ENCODE data around the gene CTIF. TPM values are rescaled to one million over a fixed set of nuclear protein-coding genes. Genes with fewer than 3 reads are reported as not detected.

CTIF gene
- total RNA-seq, 2 experiments from 2014 or later = 3.6 to 4.1 TPM

- H3K4me3 Mint-ChIP-seq = no peak overlapping the region
- H3K4me1 Mint-ChIP-seq (ENCODE audit: low read depth) = no peaks in the 10 kb centered on the region
- no peak for DNase-seq
- H3K9me3 Mint-ChIP-seq = peaks cover 9% of the 10 kb centered on the region
- CTCF ChIA-PET = interaction anchor here (0.7 kb wide), 1 partner anchor 16 kb away, joined by 4 read pairs; no protein-coding TSS in a partner anchor
- no peaks in the 10 kb centered on the region for H3K36me3 Mint-ChIP-seq (ENCODE audit: low read depth)
- intact Hi-C loops (cut with micrococcal nuclease) = no loop called here
- H3K27me3 Mint-ChIP-seq (ENCODE audit: low read depth) = no peaks in the 10 kb centered on the region
- no peak overlapping the region for H3K27ac Mint-ChIP-seq
Measured at GRCh38 chr18:48574667-48575300, 36.0 kb downstream of the CTIF start.

DNA sequence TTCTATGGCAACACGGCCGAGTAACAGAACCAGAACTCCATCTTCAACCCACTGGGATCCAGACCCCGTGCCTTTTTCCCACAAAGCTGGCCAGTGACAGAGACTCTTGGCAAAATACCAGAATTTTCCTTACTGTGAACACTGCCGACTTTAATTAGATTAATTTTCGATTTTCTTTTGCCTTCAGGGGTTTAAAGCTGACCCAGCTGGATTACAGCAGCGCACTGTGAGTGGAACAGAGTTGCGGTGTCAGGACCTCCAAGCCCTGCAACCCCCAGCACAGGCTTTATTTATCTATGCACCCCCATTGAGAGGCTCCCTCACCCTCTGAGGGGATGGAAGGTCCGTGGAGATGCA, 36.4 kb downstream of the CTIF start:
- Mint-ChIP-seq H3K4me1 (ENCODE audit: low read depth) (no peaks in the 10 kb centered on the region), H3K27ac (no peak overlapping the region), H3K27me3 (ENCODE audit: low read depth) (no peaks in the 10 kb centered on the region), H3K36me3 (ENCODE audit: low read depth) (no peaks in the 10 kb centered on the region), H3K4me3 (no peak overlapping the region), H3K9me3 (peaks cover 9% of the 10 kb centered on the region)
- intact Hi-C loops (cut with micrococcal nuclease) = no loop called here
- CTCF ChIA-PET = interaction anchor here (0.7 kb wide), 1 partner anchor 16 kb away, joined by 4 read pairs; no protein-coding TSS in a partner anchor
- no peak for DNase-seq

- intact Hi-C loops (cut with micrococcal nuclease) = no loop called here
- Mint-ChIP-seq H3K36me3 (ENCODE audit: low read depth) (no peaks in the 10 kb centered on the region), H3K27ac (no peak overlapping the region), H3K4me1 (ENCODE audit: low read depth) (no peaks in the 10 kb centered on the region), H3K4me3 (no peak overlapping the region), H3K27me3 (ENCODE audit: low read depth) (no peaks in the 10 kb centered on the region), H3K9me3 (peaks cover 9% of the 10 kb centered on the region)
- no peak for DNase-seq
- CTCF ChIA-PET = no interaction called here
Measured at GRCh38 chr18:48575658-48576456, 37.0 kb downstream of the CTIF start.

- H3K27ac Mint-ChIP-seq = no peak overlapping the region
- no peak overlapping the region for H3K4me3 Mint-ChIP-seq
- H3K27me3 Mint-ChIP-seq (ENCODE audit: low read depth) = no peaks in the 10 kb centered on the region
- H3K9me3 Mint-ChIP-seq = peaks cover 9% of the 10 kb centered on the region
- CTCF ChIA-PET = no interaction called here
- intact Hi-C loops (cut with micrococcal nuclease) = no loop called here
- DNase-seq = no peak
- no peaks in the 10 kb centered on the region for H3K36me3 Mint-ChIP-seq (ENCODE audit: low read depth)
- H3K4me1 Mint-ChIP-seq (ENCODE audit: low read depth) = no peaks in the 10 kb centered on the region
Measured at GRCh38 chr18:48576457-48576771, 37.6 kb downstream of the CTIF start.

DNA sequence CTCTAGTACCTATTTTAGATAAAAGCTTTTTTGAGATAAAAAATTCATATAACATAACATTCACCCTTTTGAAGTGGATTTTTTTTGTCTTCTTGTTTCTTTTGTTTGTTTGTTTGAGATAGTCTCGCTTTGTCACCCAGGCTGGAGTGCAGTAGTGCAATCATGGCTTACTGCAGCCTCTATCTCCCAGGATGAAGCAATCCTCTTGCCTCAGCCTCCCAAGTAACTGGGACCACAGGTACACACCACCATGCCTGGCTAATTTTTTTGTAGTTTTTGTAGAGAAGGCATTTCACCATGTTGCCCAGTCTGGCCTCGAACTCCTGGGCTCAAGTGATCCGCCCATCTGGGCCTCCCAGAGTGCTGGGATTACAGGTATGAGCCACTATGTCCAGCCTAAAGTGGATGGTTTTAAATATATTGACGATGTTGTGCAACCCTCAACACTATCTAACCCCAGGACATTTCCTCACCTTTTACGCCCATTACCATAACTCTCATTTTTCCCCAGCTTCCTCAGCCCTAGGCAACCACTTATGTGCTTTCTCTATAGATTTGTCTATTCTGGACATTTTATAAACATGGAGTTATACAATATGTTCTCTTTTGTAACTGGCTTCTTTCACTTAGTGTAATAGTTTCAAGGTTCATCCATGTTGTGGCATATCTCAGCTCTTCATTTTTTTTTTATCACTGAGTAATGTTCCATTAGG, 38.8 kb downstream of the CTIF start:
- intact Hi-C loops (cut with micrococcal nuclease) = no loop called here
- Mint-ChIP-seq H3K36me3 (ENCODE audit: low read depth) (no peaks in the 10 kb centered on the region), H3K9me3 (peaks cover 9% of the 10 kb centered on the region), H3K4me3 (no peak overlapping the region), H3K4me1 (ENCODE audit: low read depth) (no peaks in the 10 kb centered on the region), H3K27me3 (ENCODE audit: low read depth) (no peaks in the 10 kb centered on the region), H3K27ac (no peak overlapping the region)
- CTCF ChIA-PET = no interaction called here
- no peak for DNase-seq

DNA sequence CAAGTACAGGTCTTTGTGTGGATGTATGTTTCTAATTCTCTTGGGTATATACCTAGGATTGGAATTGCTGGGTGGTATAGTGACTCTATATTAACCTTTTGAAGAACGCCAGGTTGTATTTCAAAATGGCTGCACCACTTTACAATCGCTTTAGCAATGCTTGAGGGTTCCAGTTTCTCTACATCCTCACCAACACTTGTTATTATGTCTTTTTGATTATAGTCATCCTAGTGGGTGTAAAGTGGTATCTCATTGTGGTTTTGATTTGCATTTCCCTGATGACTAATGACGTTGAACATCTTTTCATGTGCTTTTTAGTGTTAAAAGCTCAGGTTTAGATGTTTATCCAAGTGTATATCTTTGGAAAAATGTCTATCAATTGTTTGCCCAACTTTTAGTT, 39.5 kb downstream of the CTIF start:
- CTCF ChIA-PET = no interaction called here
- intact Hi-C loops (cut with micrococcal nuclease) = no loop called here
- Mint-ChIP-seq H3K27ac (no peak overlapping the region), H3K36me3 (ENCODE audit: low read depth) (no peaks in the 10 kb centered on the region), H3K4me3 (no peak overlapping the region), H3K9me3 (peaks cover 9% of the 10 kb centered on the region), H3K4me1 (ENCODE audit: low read depth) (no peaks in the 10 kb centered on the region), H3K27me3 (ENCODE audit: low read depth) (no peaks in the 10 kb centered on the region)
- no peak for DNase-seq

- Mint-ChIP-seq H3K4me3 (no peak overlapping the region), H3K27ac (no peak overlapping the region), H3K36me3 (ENCODE audit: low read depth) (no peaks in the 10 kb centered on the region), H3K27me3 (ENCODE audit: low read depth) (no peaks in the 10 kb centered on the region), H3K4me1 (ENCODE audit: low read depth) (no peaks in the 10 kb centered on the region), H3K9me3 (peaks cover 9% of the 10 kb centered on the region)
- intact Hi-C loops (cut with micrococcal nuclease) = no loop called here
- CTCF ChIA-PET = no interaction called here
- DNase-seq = no peak
Measured at GRCh38 chr18:48580066-48580465, 41.2 kb downstream of the CTIF start.

DNA sequence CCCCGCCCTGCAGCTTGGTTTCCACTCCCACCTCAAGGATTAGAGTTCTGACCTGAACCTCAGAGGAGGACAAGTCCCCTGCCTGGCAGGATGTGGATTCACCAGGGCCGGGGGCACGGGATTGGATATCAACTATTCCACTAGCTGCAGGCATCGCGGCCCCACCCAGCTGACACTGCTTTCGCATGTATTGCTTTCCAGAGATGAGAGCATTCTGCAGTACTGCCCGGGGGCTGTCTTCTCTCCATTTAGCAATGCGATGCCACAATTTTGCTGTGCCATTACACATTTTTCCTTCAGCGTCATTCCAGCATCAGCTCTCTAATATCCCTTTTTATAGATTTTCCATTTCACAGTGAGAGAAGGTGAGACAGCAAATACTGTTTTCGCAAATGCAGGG, 42.0 kb downstream of the CTIF start:
- Mint-ChIP-seq H3K27me3 (ENCODE audit: low read depth) (no peaks in the 10 kb centered on the region), H3K36me3 (ENCODE audit: low read depth) (no peaks in the 10 kb centered on the region), H3K27ac (no peak overlapping the region), H3K4me1 (ENCODE audit: low read depth) (no peaks in the 10 kb centered on the region), H3K9me3 (peaks cover 9% of the 10 kb centered on the region), H3K4me3 (no peak overlapping the region)
- CTCF ChIA-PET = interaction anchor here (0.7 kb wide), 1 partner anchor 238 kb away, joined by 3 read pairs; no protein-coding TSS in a partner anchor
- intact Hi-C loops (cut with micrococcal nuclease) = no loop called here
- no peak for DNase-seq

DNA sequence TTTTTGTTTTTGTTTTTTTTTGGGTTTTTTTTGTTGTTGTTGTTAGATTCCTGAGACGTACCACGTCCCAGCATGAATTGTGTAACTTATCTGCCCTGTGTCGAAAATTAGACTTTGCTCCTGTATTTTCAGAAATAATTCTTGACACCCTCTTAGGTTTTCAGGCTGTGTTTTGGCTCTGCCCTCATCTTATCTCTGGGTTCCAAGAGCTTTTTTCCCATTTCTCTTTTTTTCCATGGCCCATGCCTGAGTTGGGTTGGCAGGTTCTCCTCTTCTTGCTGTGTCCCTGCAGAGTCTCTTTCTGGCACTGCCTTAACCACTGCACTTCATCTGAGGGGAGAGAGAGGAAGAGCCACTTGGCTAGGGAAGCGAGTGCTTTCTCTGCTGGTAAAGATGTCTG, 42.4 kb downstream of the CTIF start:
- H3K27ac Mint-ChIP-seq = no peak overlapping the region
- DNase-seq = no peak
- no peaks in the 10 kb centered on the region for H3K27me3 Mint-ChIP-seq (ENCODE audit: low read depth)
- H3K4me3 Mint-ChIP-seq = no peak overlapping the region
- H3K36me3 Mint-ChIP-seq (ENCODE audit: low read depth) = no peaks in the 10 kb centered on the region
- intact Hi-C loops (cut with micrococcal nuclease) = no loop called here
- H3K4me1 Mint-ChIP-seq (ENCODE audit: low read depth) = no peaks in the 10 kb centered on the region
- H3K9me3 Mint-ChIP-seq = peaks cover 9% of the 10 kb centered on the region
- CTCF ChIA-PET = interaction anchor here (0.7 kb wide), 1 partner anchor 239 kb away, joined by 3 read pairs; no protein-coding TSS in a partner anchor

- intact Hi-C loops (cut with micrococcal nuclease) = no loop called here
- CTCF ChIA-PET = no interaction called here
- peaks cover 9% of the 10 kb centered on the region for H3K9me3 Mint-ChIP-seq
- no peak overlapping the region for H3K4me3 Mint-ChIP-seq
- no peaks in the 10 kb centered on the region for H3K27me3 Mint-ChIP-seq (ENCODE audit: low read depth)
- no peaks in the 10 kb centered on the region for H3K36me3 Mint-ChIP-seq (ENCODE audit: low read depth)
- H3K27ac Mint-ChIP-seq = no peak overlapping the region
- DNase-seq = no peak
- no peaks in the 10 kb centered on the region for H3K4me1 Mint-ChIP-seq (ENCODE audit: low read depth)
Measured at GRCh38 chr18:48581941-48582340, 43.1 kb downstream of the CTIF start.

DNA sequence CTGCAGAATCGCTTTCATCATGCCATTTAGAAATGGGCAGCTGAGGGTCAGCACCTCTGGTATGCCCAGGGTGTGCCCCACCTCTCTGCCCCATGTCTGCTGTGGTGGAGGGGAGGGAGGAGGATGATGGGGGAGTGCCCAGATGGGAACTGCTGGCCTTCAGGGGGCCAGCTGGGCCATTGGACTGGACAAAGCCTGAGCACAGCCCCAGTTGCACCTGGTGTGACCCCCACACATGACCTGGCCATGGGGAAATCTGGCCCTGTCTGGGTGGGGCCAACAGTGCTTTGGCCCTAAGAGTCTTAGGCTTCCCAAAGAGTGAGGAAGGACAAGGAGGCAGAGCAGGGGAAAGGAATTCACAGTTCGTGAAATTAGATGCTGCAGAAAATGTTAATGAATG, 44.1 kb downstream of the CTIF start:
- Mint-ChIP-seq H3K36me3 (ENCODE audit: low read depth) (no peaks in the 10 kb centered on the region), H3K4me1 (ENCODE audit: low read depth) (no peaks in the 10 kb centered on the region), H3K27me3 (ENCODE audit: low read depth) (no peaks in the 10 kb centered on the region), H3K4me3 (no peak overlapping the region), H3K27ac (no peak overlapping the region), H3K9me3 (peaks cover 5% of the 10 kb centered on the region)
- CTCF ChIA-PET = no interaction called here
- DNase-seq = no peak
- intact Hi-C loops (cut with micrococcal nuclease) = no loop called here

- DNase-seq = no peak
- H3K4me3 Mint-ChIP-seq = no peak overlapping the region
- peaks cover 1% of the 10 kb centered on the region for H3K9me3 Mint-ChIP-seq
- no peaks in the 10 kb centered on the region for H3K36me3 Mint-ChIP-seq (ENCODE audit: low read depth)
- H3K27ac Mint-ChIP-seq = no peak overlapping the region
- H3K4me1 Mint-ChIP-seq (ENCODE audit: low read depth) = no peaks in the 10 kb centered on the region
- no peaks in the 10 kb centered on the region for H3K27me3 Mint-ChIP-seq (ENCODE audit: low read depth)
- intact Hi-C loops (cut with micrococcal nuclease) = no loop called here
- CTCF ChIA-PET = no interaction called here
Measured at GRCh38 chr18:48583573-48583972, 44.7 kb downstream of the CTIF start.
